ENCODE measurements around the gene PCDHA6.

GRCh38 chr5:140822281-140822629 is 5.5 kb upstream of the PCDHA6 start:
- TF ChIP-seq CTCF (IDR thresholded peaks at IDR 0.05; ENCODE audit: insufficient read depth, low read depth, low read length), result no peak
- TF ChIP-seq EZH2 (IDR thresholded peaks at IDR 0.05; ENCODE audit: insufficient read depth, low read length), result no peak
